ENCODE data around the gene RAP1GAP2. TPM values are rescaled to one million over a fixed set of nuclear protein-coding genes. Genes with fewer than 3 reads are reported as not detected.

RAP1GAP2 gene
- total and polyA plus RNA-seq, 8 donors: 11.8 to 92.4 (median 31.0) TPM

- WGBS, 5 donors: 49 to 75% (median 56%) methylated on average over 14 to 23 of the region's 23 CpGs
- TF ChIP-seq CTCF (IDR thresholded peaks at IDR 0.05) (no peak), POLR2A (IDR thresholded peaks at IDR 0.05) (no peak), POLR2AphosphoS5 (IDR thresholded peaks at IDR 0.05) (no peak), EP300 (IDR thresholded peaks at IDR 0.05) (no peak)
- Histone ChIP-seq H3K27me3 (no peaks in the 10 kb centered on the region), H3K4me1 (peaks cover 34 to 44% (median 40%) of the 10 kb centered on the region in 4 donors), H3K27ac (peak overlapping the region; percentile 87 to 94 (median 88)), H3K36me3 (peaks cover 19 to 44% (median 26%) of the 10 kb centered on the region in 4 donors), H3K9me3 (no peaks in the 10 kb centered on the region), H3K4me3 (peak overlapping the region in 3 of 4 donors; percentile 14 to 22 (median 17))
- intact Hi-C loops (cut with DNase I; ENCODE audit: low total_unique reads): no loop called here
- peak in 1 of 2 donors; percentile 41 for DNase-seq
Measured at GRCh38 chr17:3003296-3004149, 207.3 kb downstream of the RAP1GAP2 start.

GRCh38 chr17:3004150-3004801, 208.0 kb downstream of the RAP1GAP2 start:
- WGBS, 5 donors: 6 to 17% (median 9%) methylated on average over 20 to 36 of the region's 36 CpGs
- Histone ChIP-seq H3K4me3 (peak overlapping the region in 3 of 4 donors; percentile 14 to 22 (median 17)), H3K27me3 (no peaks in the 10 kb centered on the region), H3K9me3 (no peaks in the 10 kb centered on the region), H3K36me3 (peaks cover 22 to 44% (median 28%) of the 10 kb centered on the region in 4 donors), H3K27ac (peak overlapping the region; percentile 87 to 94 (median 88)), H3K4me1 (peaks cover 34 to 44% (median 40%) of the 10 kb centered on the region in 4 donors)
- TF ChIP-seq CTCF (IDR thresholded peaks at IDR 0.05) (no peak), POLR2A (IDR thresholded peaks at IDR 0.05) (no peak), EP300 (IDR thresholded peaks at IDR 0.05) (peak; percentile 91), POLR2AphosphoS5 (IDR thresholded peaks at IDR 0.05) (peak in 2 of 3 donors; percentile 88 to 95)
- intact Hi-C loops (cut with DNase I; ENCODE audit: low total_unique reads): no loop called here
- peak; percentile 99 to 100 for DNase-seq

GRCh38 chr17:3004925-3005324, 208.7 kb downstream of the RAP1GAP2 start:
- Histone ChIP-seq H3K27me3 (no peaks in the 10 kb centered on the region), H3K27ac (peak overlapping the region; percentile 87 to 94 (median 88)), H3K4me3 (peak overlapping the region in 1 of 4 donors; percentile 14), H3K9me3 (no peaks in the 10 kb centered on the region), H3K36me3 (peaks cover 26 to 48% (median 30%) of the 10 kb centered on the region in 4 donors), H3K4me1 (peaks cover 34 to 44% (median 40%) of the 10 kb centered on the region in 4 donors)
- 71 to 85% (median 78%) methylated on average over 12 to 13 of the region's 13 CpGs for WGBS, 5 donors
- peak in 1 of 3 donors; percentile 57 for TF ChIP-seq POLR2AphosphoS5 (IDR thresholded peaks at IDR 0.05)
- peak; percentile 87 for TF ChIP-seq EP300 (IDR thresholded peaks at IDR 0.05)
- TF ChIP-seq CTCF (IDR thresholded peaks at IDR 0.05): no peak
- no peak for DNase-seq
- intact Hi-C loops (cut with DNase I; ENCODE audit: low total_unique reads): loop anchor here (5.0 kb wide), 2 partner anchors 153 to 168 kb away; no protein-coding TSS in a partner anchor

GRCh38 chr17:3005696-3006095, 209.5 kb downstream of the RAP1GAP2 start:
- intact Hi-C loops (cut with DNase I; ENCODE audit: low total_unique reads): loop anchor here (5.0 kb wide), 2 partner anchors 153 to 168 kb away; no protein-coding TSS in a partner anchor
- Histone ChIP-seq H3K4me1 (peaks cover 34 to 44% (median 40%) of the 10 kb centered on the region in 4 donors), H3K4me3 (no peak overlapping the region), H3K27ac (peak overlapping the region in 2 of 5 donors; percentile 94), H3K36me3 (peaks cover 30 to 56% (median 33%) of the 10 kb centered on the region in 4 donors), H3K9me3 (no peaks in the 10 kb centered on the region), H3K27me3 (no peaks in the 10 kb centered on the region)
- TF ChIP-seq EP300 (IDR thresholded peaks at IDR 0.05): no peak
- no peak for TF ChIP-seq POLR2A (IDR thresholded peaks at IDR 0.05)
- TF ChIP-seq CTCF (IDR thresholded peaks at IDR 0.05): no peak
- no peak for TF ChIP-seq POLR2AphosphoS5 (IDR thresholded peaks at IDR 0.05)
- no peak for DNase-seq
- WGBS, 5 donors: 89 to 94% (median 91%) methylated on average over 11 to 12 of the region's 12 CpGs
